ENCODE data around the gene ATRNL1.
"Not testable (repeated sequence)": the region's sequence is repeated elsewhere in the genome, so short reads cannot be mapped to it uniquely, and the experiment has no call there.

- TF ChIP-seq EP300, CTCF, POLR2A, POLR2AphosphoS5 (IDR thresholded peaks at IDR 0.05): not testable (repeated sequence)
Observed at GRCh38 chr10:115367920-115368319, 274.8 kb downstream of the ATRNL1 start.

Data from suprapubic skin (tissue), 4 donors.